H1 (cell line): ENCODE data around the gene SLC8A1. TPM values are rescaled to one million over a fixed set of nuclear protein-coding genes. Genes with fewer than 3 reads are reported as not detected.

Experiments
- CBX5 ChIP-seq: fragments of 300-800, 300-1000 bp; sonication (generic); IDR thresholded peaks from 2 replicates; pipeline ENCODE4 v1.7.1; 2016; ENCODE audit warnings: antibody characterized with exemption, low read length, low read depth
- CREB1 ChIP-seq: IDR thresholded peaks from 2 replicates; pipeline ENCODE4 v1.6.1; 2012; ENCODE audit warnings: inconsistent platforms
- TCF12 ChIP-seq: IDR thresholded peaks from 2 replicates; pipeline ENCODE4 v1.6.1; 2011; ENCODE audit warnings: low read depth, mild to moderate bottlenecking, low read length
- YY1 ChIP-seq: IDR thresholded peaks from 2 replicates; pipeline ENCODE4 v1.6.1; 2011; ENCODE audit warnings: low read depth, mild to moderate bottlenecking, low read length
- polyA plus RNA-seq, 7 experiments: library from polyadenylated mRNA; depleted of rRNA in 3 of 7; stranded (reverse) in 5 of 7; unstranded in 2 of 7; fragments of >200 nt in 5 of 7; fragments of 200-250 nt in 2 of 7; gene quantifications; 1 replicate in 5 of 7; 2 replicates in 1 of 7; 4 replicates in 1 of 7; pipeline versions ENCODE4 v1.2.1 to v1.2.3, GENCODE V29; 2011 to 2013; ENCODE audit warnings: missing spikeins in 2 of 7, mixed read lengths in 2 of 7
- total RNA-seq: library from RNA; stranded (reverse); fragmentation: NEBNext Ultra II Directional; extraction: Animal tissue kit (Norgen Biotek cat#: 25700); gene quantifications from 2 replicates; pipeline ENCODE4 v1.2.1, GENCODE V29; 2021
- TF ChIP-seq, protein P1 (sequence below): IDR thresholded peaks from 2 replicates; pipeline ENCODE4 v1.6.1; 2011; ENCODE audit warnings: low read length, improper control_type of control experiment

The SLC8A1 gene
- total and polyA plus RNA-seq, 2 of the 8 experiments (the other 6 are each of a cell fraction or from before 2014, with no cell fraction given) = 0.68 to 3.6 TPM

DNA sequence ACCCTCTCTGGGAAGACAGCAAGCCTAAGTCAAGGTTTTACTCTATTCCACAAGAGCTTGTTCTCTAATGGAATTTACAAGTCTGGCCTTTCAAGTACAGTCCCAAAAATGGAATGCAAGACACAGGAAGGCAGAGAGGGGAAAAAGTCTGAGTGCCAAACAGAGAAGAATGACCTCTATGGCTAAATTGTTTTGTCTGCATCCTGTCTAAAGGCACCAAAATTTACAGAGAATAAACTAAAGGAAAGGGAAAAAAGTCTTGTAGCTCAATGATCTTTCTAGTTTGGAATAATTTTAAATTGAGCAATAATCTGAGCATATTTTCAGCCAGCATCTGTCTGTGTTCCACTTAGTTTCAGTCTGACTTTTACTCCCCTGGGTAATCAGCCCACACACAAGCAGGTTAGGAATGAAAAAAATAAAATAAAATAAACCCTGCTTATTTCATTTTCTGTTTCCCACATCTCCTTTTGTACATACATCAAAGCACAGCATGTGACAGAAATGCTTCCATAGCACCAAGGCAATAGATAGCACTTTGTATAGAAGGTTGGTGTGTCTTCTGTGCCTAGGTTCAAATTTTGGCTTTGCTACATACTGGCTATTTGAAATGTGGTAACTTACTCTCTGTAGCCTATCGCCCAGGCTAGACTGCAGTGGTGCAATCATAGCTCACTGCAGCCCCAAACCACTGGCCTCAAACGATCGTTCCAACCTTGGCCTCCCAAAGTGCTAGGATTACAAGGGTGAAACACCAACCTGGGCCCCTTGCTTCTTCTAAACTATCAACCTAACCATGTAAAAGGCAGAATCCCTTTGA lies 105.1 kb downstream of the SLC8A1 start (continued):
- TF ChIP-seq YY1 (no peak), TCF12 (no peak), CREB1 (no peak), CBX5 (no peak)
- TF ChIP-seq, protein P1, sequence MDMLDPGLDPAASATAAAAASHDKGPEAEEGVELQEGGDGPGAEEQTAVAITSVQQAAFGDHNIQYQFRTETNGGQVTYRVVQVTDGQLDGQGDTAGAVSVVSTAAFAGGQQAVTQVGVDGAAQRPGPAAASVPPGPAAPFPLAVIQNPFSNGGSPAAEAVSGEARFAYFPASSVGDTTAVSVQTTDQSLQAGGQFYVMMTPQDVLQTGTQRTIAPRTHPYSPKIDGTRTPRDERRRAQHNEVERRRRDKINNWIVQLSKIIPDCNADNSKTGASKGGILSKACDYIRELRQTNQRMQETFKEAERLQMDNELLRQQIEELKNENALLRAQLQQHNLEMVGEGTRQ = no peak
- TF ChIP-seq, all 59 proteins: peak for 0
